Body of pancreas (tissue), 4 donors: ENCODE data around the gene RUFY2.

Experiments
- CTCF ChIP-seq, 7 experiments: fragments of 450-650 bp in 4 of 7; fragments of 200-600 bp in 3 of 7; sonication (generic) in 3 of 7; IDR thresholded peaks; one replicate each; pipeline ENCODE4 v1.5.1; 2016 to 2019; ENCODE audit warnings: antibody characterized with exemption in 7 of 7
- POLR2A ChIP-seq, 3 donors: fragments of 450-650 bp; IDR thresholded peaks; one replicate each; pipeline ENCODE4 v1.6.1; 2016; ENCODE audit warnings: antibody characterized with exemption in 3 of 3, mild to moderate bottlenecking in 2 of 3

- TF ChIP-seq CTCF (IDR thresholded peaks at IDR 0.05), result no peak
- no peak for TF ChIP-seq POLR2A (IDR thresholded peaks at IDR 0.05)
Observed at GRCh38 chr10:68403701-68404100, 3.4 kb downstream of the RUFY2 start.
